ENCODE measurements around the gene SNAPIN. TPM values are rescaled to one million over a fixed set of nuclear protein-coding genes. Genes with fewer than 3 reads are reported as not detected.

Gene SNAPIN
- total and polyA plus RNA-seq, 2 experiments from 2014 or later, result 56.1 to 113 TPM

DNA sequence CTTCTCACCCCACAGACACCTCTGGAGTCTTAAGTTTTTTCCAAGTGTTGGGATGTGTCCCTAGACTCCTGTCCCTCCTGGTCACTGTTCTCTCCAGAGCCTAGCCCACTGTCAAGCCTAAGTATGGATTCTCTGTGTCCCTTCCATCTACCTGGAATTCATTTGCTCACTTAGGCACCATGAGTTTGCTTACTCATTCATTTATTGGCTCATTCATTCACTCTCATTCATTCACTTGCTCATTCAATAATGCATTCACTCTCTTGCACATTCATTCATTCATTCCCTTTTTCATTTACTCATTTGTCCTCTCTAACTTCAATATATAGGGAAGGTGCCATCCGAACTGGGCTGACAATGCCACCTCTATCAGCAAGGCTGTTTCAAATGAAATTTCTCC is 47.1 kb upstream of the SNAPIN start:
- H3K27me3 ChIP-seq, result no peaks in the 10 kb centered on the region
- no peak overlapping the region for H3K4me3 ChIP-seq
- TF ChIP-seq, protein P1, sequence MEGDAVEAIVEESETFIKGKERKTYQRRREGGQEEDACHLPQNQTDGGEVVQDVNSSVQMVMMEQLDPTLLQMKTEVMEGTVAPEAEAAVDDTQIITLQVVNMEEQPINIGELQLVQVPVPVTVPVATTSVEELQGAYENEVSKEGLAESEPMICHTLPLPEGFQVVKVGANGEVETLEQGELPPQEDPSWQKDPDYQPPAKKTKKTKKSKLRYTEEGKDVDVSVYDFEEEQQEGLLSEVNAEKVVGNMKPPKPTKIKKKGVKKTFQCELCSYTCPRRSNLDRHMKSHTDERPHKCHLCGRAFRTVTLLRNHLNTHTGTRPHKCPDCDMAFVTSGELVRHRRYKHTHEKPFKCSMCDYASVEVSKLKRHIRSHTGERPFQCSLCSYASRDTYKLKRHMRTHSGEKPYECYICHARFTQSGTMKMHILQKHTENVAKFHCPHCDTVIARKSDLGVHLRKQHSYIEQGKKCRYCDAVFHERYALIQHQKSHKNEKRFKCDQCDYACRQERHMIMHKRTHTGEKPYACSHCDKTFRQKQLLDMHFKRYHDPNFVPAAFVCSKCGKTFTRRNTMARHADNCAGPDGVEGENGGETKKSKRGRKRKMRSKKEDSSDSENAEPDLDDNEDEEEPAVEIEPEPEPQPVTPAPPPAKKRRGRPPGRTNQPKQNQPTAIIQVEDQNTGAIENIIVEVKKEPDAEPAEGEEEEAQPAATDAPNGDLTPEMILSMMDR (IDR thresholded peaks at IDR 0.05; ENCODE audit: low read depth, low read length), result no peak
- no peaks in the 10 kb centered on the region for H3K36me3 ChIP-seq
- no peaks in the 10 kb centered on the region for H3K9me3 ChIP-seq (ENCODE audit: low read depth)
- DNase-seq (ENCODE audit: low read depth in 1 of 2, low spot score in 1 of 2), result no peak
- peaks cover 33% of the 10 kb centered on the region for H3K4me1 ChIP-seq (ENCODE audit: low read depth)
- no peak overlapping the region for H3K27ac ChIP-seq

DNA sequence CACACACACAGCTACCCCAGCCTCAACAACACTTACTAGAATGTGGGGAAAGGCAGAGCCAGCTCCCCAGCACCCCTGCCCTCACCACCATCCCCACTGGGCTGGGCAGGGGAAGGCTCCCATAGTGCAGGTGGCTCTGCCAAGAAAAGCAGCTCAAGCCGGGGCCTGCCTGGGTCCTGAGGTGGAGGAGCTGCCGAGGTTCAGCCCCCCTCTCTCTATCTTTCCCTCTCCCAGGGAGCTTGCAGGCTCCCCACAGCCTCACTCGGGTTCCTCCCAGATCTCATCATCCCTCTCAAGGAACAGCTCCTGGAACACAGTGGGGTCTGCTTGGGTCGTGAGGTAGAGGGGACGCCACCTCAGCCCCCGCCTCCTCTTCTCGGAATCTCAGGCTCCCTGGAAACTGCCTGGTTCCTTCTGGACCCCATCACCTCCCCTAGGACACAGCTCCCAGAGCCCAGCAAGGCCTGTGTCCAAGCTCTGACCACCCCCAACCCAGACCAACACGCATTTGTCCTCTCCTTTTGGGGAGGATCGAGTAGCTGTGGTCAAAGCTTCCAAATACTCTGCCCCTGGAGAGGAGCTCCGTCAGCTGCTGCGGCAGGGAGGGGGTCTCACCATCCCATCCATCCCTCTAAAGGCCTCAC is 46.3 kb upstream of the SNAPIN start:
- Histone ChIP-seq H3K4me3 (peak overlapping the region; percentile 50), H3K4me1 (ENCODE audit: low read depth) (peaks cover 33% of the 10 kb centered on the region), H3K27ac (peak overlapping the region; percentile 70), H3K36me3 (no peaks in the 10 kb centered on the region), H3K27me3 (no peaks in the 10 kb centered on the region), H3K9me3 (ENCODE audit: low read depth) (no peaks in the 10 kb centered on the region)
- no peak for DNase-seq (ENCODE audit: low read depth in 1 of 2, low spot score in 1 of 2)
- TF ChIP-seq, protein P1 (IDR thresholded peaks at IDR 0.05; ENCODE audit: low read depth, low read length), result no peak

- no peaks in the 10 kb centered on the region for H3K36me3 ChIP-seq
- DNase-seq (ENCODE audit: low read depth in 1 of 2, low spot score in 1 of 2), result peak; percentile 71 to 75
- no peaks in the 10 kb centered on the region for H3K9me3 ChIP-seq (ENCODE audit: low read depth)
- TF ChIP-seq, protein P1 (IDR thresholded peaks at IDR 0.05; ENCODE audit: low read depth, low read length), result no peak
- peak within 1 kb of the TSS; percentile 70 for H3K27ac ChIP-seq
- H3K4me1 ChIP-seq (ENCODE audit: low read depth), result peaks cover 33% of the 10 kb centered on the region
- H3K4me3 ChIP-seq, result peak within 1 kb of the TSS; percentile 50
- no peaks in the 10 kb centered on the region for H3K27me3 ChIP-seq
Measured at GRCh38 chr1:153612755-153613331, 45.7 kb upstream of the SNAPIN start, which contains the start of gene S100A16. TSS of gene S100A16 (minus strand) at chr1:153613137. CDS start at chr1:153608151, 4,986 bp downstream.

- Histone ChIP-seq H3K9me3 (ENCODE audit: low read depth) (no peaks in the 10 kb centered on the region), H3K27me3 (no peaks in the 10 kb centered on the region), H3K36me3 (no peaks in the 10 kb centered on the region), H3K4me1 (ENCODE audit: low read depth) (peaks cover 33% of the 10 kb centered on the region), H3K4me3 (no peak overlapping the region), H3K27ac (no peak overlapping the region)
- TF ChIP-seq, protein P1 (IDR thresholded peaks at IDR 0.05; ENCODE audit: low read depth, low read length), result no peak
- no peak for DNase-seq (ENCODE audit: low read depth in 1 of 2, low spot score in 1 of 2)
Measured at GRCh38 chr1:153613406-153613805, 45.1 kb upstream of the SNAPIN start.

DNA sequence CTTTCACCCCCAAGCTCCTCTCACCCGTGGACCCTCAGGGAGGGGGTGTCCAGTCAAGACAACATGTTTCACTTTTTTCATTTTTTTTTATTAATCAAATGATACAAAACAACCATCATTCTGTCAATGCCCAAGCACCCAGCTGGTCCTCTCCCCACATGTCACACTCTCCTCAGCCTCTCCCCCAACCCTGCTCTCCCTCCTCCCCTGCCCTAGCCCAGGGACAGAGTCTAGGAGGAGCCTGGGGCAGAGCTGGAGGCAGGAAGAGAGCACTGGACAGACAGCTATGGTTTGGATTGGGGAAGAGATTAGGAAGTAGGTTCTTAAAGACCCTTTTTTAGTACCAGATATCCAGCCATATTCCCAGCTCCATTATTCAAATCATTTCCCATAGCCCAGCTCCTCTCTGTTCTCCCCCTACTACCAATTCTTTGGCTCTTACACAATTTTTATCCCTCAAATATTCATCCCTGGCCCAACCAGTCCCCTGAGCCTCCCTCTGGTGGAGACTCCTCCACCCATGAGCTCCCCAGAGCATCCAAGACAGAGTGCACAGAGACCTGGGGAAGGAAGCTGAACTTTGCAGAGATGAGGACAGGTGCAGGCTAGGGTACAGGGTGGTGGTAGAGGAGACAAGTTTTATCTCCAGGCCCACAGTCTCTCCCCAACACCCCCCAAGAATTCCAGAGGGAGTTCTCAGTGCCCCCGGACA is 44.2 kb upstream of the SNAPIN start:
- Histone ChIP-seq H3K27me3 (no peaks in the 10 kb centered on the region), H3K9me3 (ENCODE audit: low read depth) (no peaks in the 10 kb centered on the region), H3K36me3 (no peaks in the 10 kb centered on the region), H3K4me3 (no peak overlapping the region), H3K4me1 (ENCODE audit: low read depth) (peaks cover 27% of the 10 kb centered on the region), H3K27ac (no peak overlapping the region)
- TF ChIP-seq, protein P1 (IDR thresholded peaks at IDR 0.05; ENCODE audit: low read depth, low read length), result peak; percentile 20
- no peak for DNase-seq (ENCODE audit: low read depth in 1 of 2, low spot score in 1 of 2)

All from cardiac muscle cell (in vitro differentiated cells and primary cell).